ACC112 (cell line): ENCODE measurements around the gene MAEL.

ENCODE experiments used
- H2AFZ ChIP-seq: fragments of 200-600 bp; sonication (generic); one replicate; pipeline ENCODE4 v1.6.0; 2017; ENCODE audit warnings: antibody characterized with exemption, low read length; ENCODE audit not compliant: unreplicated experiment
- H3K27ac ChIP-seq: fragments of 200-600 bp; sonication (generic); 2 replicates; pipeline ENCODE4 v1.5.1; 2014; ENCODE audit warnings: low read depth, mild to moderate bottlenecking, antibody characterized with exemption, low read length, moderate library complexity
- H3K27me3 ChIP-seq: fragments of 200-600 bp; sonication (generic); 2 replicates; pipeline ENCODE4 v1.6.1; 2014; ENCODE audit warnings: mild to moderate bottlenecking, antibody characterized with exemption, low read length, moderate library complexity, mixed read lengths; ENCODE audit not compliant: insufficient read depth
- H3K36me3 ChIP-seq: fragments of 200-600 bp; sonication (generic); 2 replicates; pipeline ENCODE4 v1.6.1; 2016; ENCODE audit warnings: mild to moderate bottlenecking, antibody characterized with exemption, low read length, moderate library complexity, mixed read lengths; ENCODE audit not compliant: insufficient read depth
- H3K4me1 ChIP-seq: fragments of 200-600 bp; sonication (generic); one replicate; pipeline ENCODE4 v1.6.1; 2016; ENCODE audit warnings: low read length, mixed read lengths; ENCODE audit not compliant: insufficient read depth, unreplicated experiment, control insufficient read depth
- H3K4me3 ChIP-seq: fragments of 200-600 bp; sonication (generic); 2 replicates; pipeline ENCODE4 v1.5.1; 2014; ENCODE audit warnings: mild to moderate bottlenecking, low read depth, low read length
- H3K79me2 ChIP-seq: fragments of 200-600 bp; sonication (generic); one replicate; pipeline ENCODE4 v1.6.0; 2016; ENCODE audit warnings: low read length; ENCODE audit not compliant: control insufficient read depth, unreplicated experiment, insufficient read depth

Gene MAEL

GRCh38 chr1:167068761-167069160 lies 79.7 kb downstream of the MAEL start:
- no peak overlapping the region for H2AFZ ChIP-seq

GRCh38 chr1:167071286-167071685 lies 82.2 kb downstream of the MAEL start:
- Histone ChIP-seq H3K4me3 (no peak overlapping the region), H3K36me3 (no peaks in the 10 kb centered on the region), H3K4me1 (no peaks in the 10 kb centered on the region), H3K27ac (no peak overlapping the region), H2AFZ (no peak overlapping the region), H3K27me3 (peaks cover 66% of the 10 kb centered on the region), H3K79me2 (no peaks in the 10 kb centered on the region)

More at GRCh38 chr1:167068761-167069160, 79.7 kb downstream of the MAEL start:
- Histone ChIP-seq H3K36me3 (no peaks in the 10 kb centered on the region), H3K27me3 (peaks cover 49% of the 10 kb centered on the region), H3K4me3 (no peak overlapping the region), H3K79me2 (no peaks in the 10 kb centered on the region), H3K4me1 (no peaks in the 10 kb centered on the region), H3K27ac (no peak overlapping the region)
